ENCODE measurements around the gene SEL1L. TPM values are rescaled to one million over a fixed set of nuclear protein-coding genes. Genes with fewer than 3 reads are reported as not detected.
"Not testable (repeated sequence)": the region's sequence is repeated elsewhere in the genome, so short reads cannot be mapped to it uniquely, and the experiment has no call there.

SEL1L gene
- total RNA-seq, 1 donor from 2014 or later = 74.7 TPM

DNA sequence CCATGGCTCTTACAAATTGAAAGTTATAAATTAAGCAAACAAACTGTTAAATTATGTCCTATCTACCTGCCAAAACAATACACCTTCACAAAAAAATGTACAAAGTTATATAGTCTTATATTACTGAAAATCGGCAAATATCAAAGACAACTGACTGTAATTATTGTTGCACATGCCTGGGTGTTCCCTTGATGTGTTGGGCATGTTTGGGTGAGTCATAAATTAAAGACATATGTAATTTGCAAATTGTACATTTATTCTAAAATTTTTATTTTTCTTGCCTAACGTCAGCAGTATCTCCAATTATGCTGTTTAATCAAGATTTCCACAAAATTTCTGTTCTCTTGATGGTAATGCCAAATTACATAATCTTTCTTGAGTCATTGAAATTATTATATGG is 22.0 kb upstream of the SEL1L start:
- no peaks in the 10 kb centered on the region for H3K27me3 Mint-ChIP-seq (ENCODE audit: low read depth)
- no peak overlapping the region for H3K27ac Mint-ChIP-seq
- DNase-seq (ENCODE audit: low spot score in 2 of 2, unreplicated experiment in 2 of 2) = no peak
- H3K4me1 Mint-ChIP-seq = no peaks in the 10 kb centered on the region
- H3K36me3 Mint-ChIP-seq = no peaks in the 10 kb centered on the region
- H3K9me3 Mint-ChIP-seq = peaks cover 8% of the 10 kb centered on the region
- H3K4me3 Mint-ChIP-seq = no peak overlapping the region
- TF ChIP-seq, protein P1, sequence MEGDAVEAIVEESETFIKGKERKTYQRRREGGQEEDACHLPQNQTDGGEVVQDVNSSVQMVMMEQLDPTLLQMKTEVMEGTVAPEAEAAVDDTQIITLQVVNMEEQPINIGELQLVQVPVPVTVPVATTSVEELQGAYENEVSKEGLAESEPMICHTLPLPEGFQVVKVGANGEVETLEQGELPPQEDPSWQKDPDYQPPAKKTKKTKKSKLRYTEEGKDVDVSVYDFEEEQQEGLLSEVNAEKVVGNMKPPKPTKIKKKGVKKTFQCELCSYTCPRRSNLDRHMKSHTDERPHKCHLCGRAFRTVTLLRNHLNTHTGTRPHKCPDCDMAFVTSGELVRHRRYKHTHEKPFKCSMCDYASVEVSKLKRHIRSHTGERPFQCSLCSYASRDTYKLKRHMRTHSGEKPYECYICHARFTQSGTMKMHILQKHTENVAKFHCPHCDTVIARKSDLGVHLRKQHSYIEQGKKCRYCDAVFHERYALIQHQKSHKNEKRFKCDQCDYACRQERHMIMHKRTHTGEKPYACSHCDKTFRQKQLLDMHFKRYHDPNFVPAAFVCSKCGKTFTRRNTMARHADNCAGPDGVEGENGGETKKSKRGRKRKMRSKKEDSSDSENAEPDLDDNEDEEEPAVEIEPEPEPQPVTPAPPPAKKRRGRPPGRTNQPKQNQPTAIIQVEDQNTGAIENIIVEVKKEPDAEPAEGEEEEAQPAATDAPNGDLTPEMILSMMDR (IDR thresholded peaks at IDR 0.05; ENCODE audit: unreplicated experiment) = no peak

DNA sequence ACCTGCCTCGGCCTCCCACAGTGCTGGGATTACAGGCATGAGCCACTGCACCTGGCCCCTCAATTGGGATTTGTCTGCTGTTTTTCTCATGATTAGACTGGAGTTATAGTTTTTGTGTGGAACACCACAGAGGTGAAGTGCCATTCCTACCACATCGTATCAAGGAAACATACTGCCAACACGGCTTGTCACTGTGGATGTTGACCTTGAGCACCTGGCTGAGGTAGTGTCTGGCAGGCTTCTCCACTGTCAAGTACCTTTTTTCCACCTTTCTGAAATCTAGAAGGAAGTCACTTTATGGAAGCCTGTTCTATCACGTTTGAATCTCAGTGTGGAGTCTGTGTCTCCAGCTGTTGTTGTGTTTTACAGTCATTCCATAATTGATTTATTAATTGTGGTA is 21.4 kb upstream of the SEL1L start:
- no peak for DNase-seq (ENCODE audit: low spot score in 2 of 2, unreplicated experiment in 2 of 2)
- no peaks in the 10 kb centered on the region for H3K27me3 Mint-ChIP-seq (ENCODE audit: low read depth)
- TF ChIP-seq, protein P1 (IDR thresholded peaks at IDR 0.05; ENCODE audit: unreplicated experiment) = no peak
- H3K27ac Mint-ChIP-seq = no peak overlapping the region
- no peak overlapping the region for H3K4me3 Mint-ChIP-seq
- H3K9me3 Mint-ChIP-seq = peaks cover 8% of the 10 kb centered on the region
- no peaks in the 10 kb centered on the region for H3K4me1 Mint-ChIP-seq
- no peaks in the 10 kb centered on the region for H3K36me3 Mint-ChIP-seq

DNA sequence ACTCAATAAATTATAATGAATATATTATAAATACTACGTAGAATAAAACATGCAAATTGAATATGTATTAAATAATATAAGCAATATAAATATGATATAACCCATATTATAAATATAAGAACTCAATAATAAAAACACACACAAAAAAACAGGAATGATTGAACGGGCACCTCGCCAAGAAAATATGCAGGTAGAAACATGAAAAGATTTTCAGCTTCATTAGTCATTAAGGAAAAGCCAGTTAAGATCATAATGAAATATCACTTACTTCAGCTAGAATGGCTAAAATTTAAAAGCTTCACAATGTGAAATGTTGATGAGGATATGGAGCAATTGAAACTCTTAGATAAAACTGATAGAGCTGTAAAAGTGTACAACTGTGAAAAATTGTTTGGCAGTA is 17.8 kb upstream of the SEL1L start:
- TF ChIP-seq, protein P1 (IDR thresholded peaks at IDR 0.05; ENCODE audit: unreplicated experiment) = no peak
- no peak overlapping the region for H3K27ac Mint-ChIP-seq
- peaks cover 10% of the 10 kb centered on the region for H3K9me3 Mint-ChIP-seq
- no peaks in the 10 kb centered on the region for H3K36me3 Mint-ChIP-seq
- no peaks in the 10 kb centered on the region for H3K4me1 Mint-ChIP-seq
- DNase-seq (ENCODE audit: low spot score in 2 of 2, unreplicated experiment in 2 of 2) = no peak
- H3K4me3 Mint-ChIP-seq = no peak overlapping the region
- H3K27me3 Mint-ChIP-seq (ENCODE audit: low read depth) = peaks cover 9% of the 10 kb centered on the region

DNA sequence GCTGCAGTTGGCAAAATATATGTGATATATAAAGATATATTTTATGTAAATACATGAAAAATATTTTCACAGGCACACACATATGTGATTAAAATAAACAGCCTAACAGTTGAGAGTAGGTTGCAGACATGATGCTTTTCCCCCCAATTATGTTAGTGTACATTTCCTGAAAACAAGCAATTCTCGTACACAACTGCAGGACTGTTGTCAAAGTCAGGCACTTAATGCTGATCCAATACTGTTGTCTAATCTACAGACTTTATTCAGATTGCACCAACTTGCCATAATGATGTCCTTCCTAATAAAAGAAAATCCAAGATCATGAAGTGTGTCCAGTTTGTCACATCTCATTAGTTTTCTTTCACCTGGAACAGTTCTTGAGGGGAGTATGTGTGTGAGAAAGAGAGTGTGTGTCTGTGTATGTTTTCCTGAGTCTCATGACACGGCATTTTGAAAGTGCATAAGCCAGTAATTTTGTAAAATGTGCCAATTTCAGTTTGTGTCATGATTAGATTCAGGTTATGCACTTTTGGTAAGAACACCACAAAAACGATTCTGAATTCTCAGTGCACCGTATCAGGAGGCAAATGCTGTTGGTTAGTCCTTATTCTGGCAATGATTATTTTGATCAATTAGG is 16.5 kb upstream of the SEL1L start:
- no peaks in the 10 kb centered on the region for H3K36me3 Mint-ChIP-seq
- no peaks in the 10 kb centered on the region for H3K4me1 Mint-ChIP-seq
- H3K27ac Mint-ChIP-seq = no peak overlapping the region
- no peak for DNase-seq (ENCODE audit: low spot score in 2 of 2, unreplicated experiment in 2 of 2)
- H3K27me3 Mint-ChIP-seq (ENCODE audit: low read depth) = peaks cover 10% of the 10 kb centered on the region
- H3K9me3 Mint-ChIP-seq = peaks cover 10% of the 10 kb centered on the region
- TF ChIP-seq, protein P1 (IDR thresholded peaks at IDR 0.05; ENCODE audit: unreplicated experiment) = no peak
- no peak overlapping the region for H3K4me3 Mint-ChIP-seq

GRCh38 chr14:81541206-81541605 is 7.6 kb upstream of the SEL1L start:
- Mint-ChIP-seq H3K9me3 (peaks cover 29% of the 10 kb centered on the region), H3K27me3 (ENCODE audit: low read depth) (peaks cover 21% of the 10 kb centered on the region)
- not testable (repeated sequence) for DNase-seq (ENCODE audit: low spot score in 2 of 2, unreplicated experiment in 2 of 2); H3K4me1 Mint-ChIP-seq; H3K27ac Mint-ChIP-seq; H3K36me3 Mint-ChIP-seq; H3K4me3 Mint-ChIP-seq

- H3K9me3 Mint-ChIP-seq = peaks cover 23% of the 10 kb centered on the region
- H3K4me3 Mint-ChIP-seq = no peak overlapping the region
- H3K36me3 Mint-ChIP-seq = no peaks in the 10 kb centered on the region
- peaks cover 3% of the 10 kb centered on the region for H3K27me3 Mint-ChIP-seq (ENCODE audit: low read depth)
- peaks cover 15% of the 10 kb centered on the region for H3K4me1 Mint-ChIP-seq
- H3K27ac Mint-ChIP-seq = no peak overlapping the region
- no peak for DNase-seq (ENCODE audit: low spot score in 2 of 2, unreplicated experiment in 2 of 2)
- TF ChIP-seq, protein P1 (IDR thresholded peaks at IDR 0.05; ENCODE audit: unreplicated experiment) = no peak
Observed at GRCh38 chr14:81537193-81537592, 3.5 kb upstream of the SEL1L start.

Data from mesothelial cell of epicardium (in vitro differentiated cells).